BJ (cell line): Measurements from ENCODE around the gene SLC12A3. TPM values are rescaled to one million over a fixed set of nuclear protein-coding genes. Genes with fewer than 3 reads are reported as not detected.

Source experiments
- CTCF ChIA-PET: fragments of 350-600 bp; formaldehyde crosslinking; extraction: SDS; loops from one replicate; lab custom pipeline; 2021; ENCODE audit warnings: antibody characterized with exemption, inconsistent platforms; lab: Yijun Ruan, JAX
- POLR2A ChIA-PET: fragments of 300-600 bp; sonication (Branson Sonifier 250); formaldehyde crosslinking; extraction: SDS; loops from one replicate; lab custom pipeline; 2021; ENCODE audit warnings: antibody characterized with exemption; lab: Charles Lee
- DNase-seq: peaks from one replicate; pipeline ENCODE4 v3.0.0-alpha.2; 2011; ENCODE audit warnings: low read depth
- H3K27me3 ChIP-seq: 2 replicates; pipeline ENCODE4 v1.6.0; 2011; ENCODE audit warnings: low read length; ENCODE audit not compliant: control insufficient read depth, insufficient read depth
- H3K36me3 ChIP-seq: 2 replicates; pipeline ENCODE4 v1.5.1; 2011; ENCODE audit warnings: low read length; ENCODE audit not compliant: control insufficient read depth, insufficient read depth
- H3K4me3 ChIP-seq: 2 replicates; pipeline ENCODE4 v1.5.1; 2011; ENCODE audit warnings: low read depth, mild to moderate bottlenecking, control low read depth, low read length
- CTCF ChIP-seq: IDR thresholded peaks from 2 replicates; pipeline ENCODE4 v1.5.1; 2011; ENCODE audit warnings: low read depth, mild to moderate bottlenecking, control low read depth, inconsistent platforms, low read length, moderate library complexity; ENCODE audit not compliant: insufficient read depth
- polyA plus RNA-seq: library from polyadenylated mRNA; depleted of rRNA; stranded (reverse); fragments of >200 nt; gene quantifications from 2 replicates; pipeline ENCODE4 v1.2.3, GENCODE V29; 2011

Gene SLC12A3
- polyA plus RNA-seq, 1 experiment = not detected

GRCh38 chr16:56886296-56886695 is 21.3 kb downstream of the SLC12A3 start:
- H3K4me3 ChIP-seq = no peak overlapping the region
- ChIA-PET POLR2A (no interaction called here), CTCF (no interaction called here)
- no peaks in the 10 kb centered on the region for H3K36me3 ChIP-seq
- no peak for DNase-seq
- no peak for TF ChIP-seq CTCF
- H3K27me3 ChIP-seq = no peaks in the 10 kb centered on the region

- H3K4me3 ChIP-seq = no peak overlapping the region
- no peak for DNase-seq
- no peaks in the 10 kb centered on the region for H3K27me3 ChIP-seq
- no peak for TF ChIP-seq CTCF
- POLR2A ChIA-PET = no interaction called here
- CTCF ChIA-PET = no interaction called here
- H3K36me3 ChIP-seq = no peaks in the 10 kb centered on the region
Observed at GRCh38 chr16:56886826-56887225, 21.8 kb downstream of the SLC12A3 start.

- ChIA-PET CTCF (interaction anchor here (1.1 kb wide), 1 partner anchor 20 kb away, joined by 5 read pairs; no protein-coding TSS in a partner anchor), POLR2A (no interaction called here)
- TF ChIP-seq CTCF = no peak
- no peak for DNase-seq
- H3K27me3 ChIP-seq = no peaks in the 10 kb centered on the region
- H3K36me3 ChIP-seq = no peaks in the 10 kb centered on the region
- no peak overlapping the region for H3K4me3 ChIP-seq
Observed at GRCh38 chr16:56888806-56889205, 23.8 kb downstream of the SLC12A3 start.

- Histone ChIP-seq H3K27me3 (no peaks in the 10 kb centered on the region), H3K36me3 (no peaks in the 10 kb centered on the region), H3K4me3 (no peak overlapping the region)
- POLR2A ChIA-PET = no interaction called here
- no peak for TF ChIP-seq CTCF
- no peak for DNase-seq
- CTCF ChIA-PET = interaction anchor here (1.1 kb wide), 1 partner anchor 21 kb away, joined by 5 read pairs; no protein-coding TSS in a partner anchor
Observed at GRCh38 chr16:56889206-56889605, 24.2 kb downstream of the SLC12A3 start.

- no peak for TF ChIP-seq CTCF
- CTCF ChIA-PET = no interaction called here
- no peak for DNase-seq
- H3K27me3 ChIP-seq = no peaks in the 10 kb centered on the region
- no peaks in the 10 kb centered on the region for H3K36me3 ChIP-seq
- POLR2A ChIA-PET = no interaction called here
- H3K4me3 ChIP-seq = no peak overlapping the region
Observed at GRCh38 chr16:56891685-56892084, 26.7 kb downstream of the SLC12A3 start.
